Ishikawa (cell line): ENCODE measurements around the gene PMIS2.

Source experiments
- CEBPB ChIP-seq: IDR thresholded peaks from 2 replicates; pipeline ENCODE4 v1.6.1; 2012
- CREB1 ChIP-seq: IDR thresholded peaks from 2 replicates; pipeline ENCODE4 v1.6.1; 2012; ENCODE audit warnings: low read depth
- EGR1 ChIP-seq: IDR thresholded peaks from 2 replicates; pipeline ENCODE4 v1.6.1; 2012
- EP300 ChIP-seq: IDR thresholded peaks from 2 replicates; pipeline ENCODE4 v1.6.1; 2012; ENCODE audit warnings: borderline replicate concordance
- FOXM1 ChIP-seq: IDR thresholded peaks from 2 replicates; pipeline ENCODE4 v1.6.1; 2012; ENCODE audit warnings: low read depth, borderline replicate concordance
- NFIC ChIP-seq: IDR thresholded peaks from 2 replicates; pipeline ENCODE4 v1.6.1; 2012
- RAD21 ChIP-seq: IDR thresholded peaks from 2 replicates; pipeline ENCODE4 v1.6.1; 2012; ENCODE audit warnings: low read depth
- TAF1 ChIP-seq: IDR thresholded peaks from 2 replicates; pipeline ENCODE4 v1.6.1; 2012; ENCODE audit warnings: low read depth, mild to moderate bottlenecking
- TCF12 ChIP-seq: IDR thresholded peaks from 2 replicates; pipeline ENCODE4 v1.6.1; 2012; ENCODE audit warnings: low read depth
- TEAD4 ChIP-seq: IDR thresholded peaks from 2 replicates; pipeline ENCODE4 v1.6.1; 2012
- USF1 ChIP-seq: IDR thresholded peaks from 2 replicates; pipeline ENCODE4 v1.6.1; 2012
- YY1 ChIP-seq: IDR thresholded peaks from 2 replicates; pipeline ENCODE4 v1.6.1; 2012; ENCODE audit warnings: low read depth
- ZBTB7A ChIP-seq: IDR thresholded peaks from 2 replicates; pipeline ENCODE4 v1.6.1; 2012; ENCODE audit warnings: low read depth
- TF ChIP-seq, protein P1 (sequence below): IDR thresholded peaks from 2 replicates; pipeline ENCODE4 v1.6.1; 2012; ENCODE audit warnings: low read depth, mild to moderate bottlenecking
- TF ChIP-seq, protein P2 (sequence below): IDR thresholded peaks from 2 replicates; pipeline ENCODE4 v1.6.1; 2012

The PMIS2 gene

GRCh38 chr19:35615036-35615435 lies 29.1 kb downstream of the PMIS2 start:
- TF ChIP-seq RAD21 (no peak), EGR1 (no peak), TCF12 (no peak), TAF1 (no peak), NFIC (no peak), USF1 (no peak), CEBPB (no peak), YY1 (no peak), ZBTB7A (no peak), CREB1 (no peak), TEAD4 (no peak), FOXM1 (no peak)
- TF ChIP-seq, protein P1, sequence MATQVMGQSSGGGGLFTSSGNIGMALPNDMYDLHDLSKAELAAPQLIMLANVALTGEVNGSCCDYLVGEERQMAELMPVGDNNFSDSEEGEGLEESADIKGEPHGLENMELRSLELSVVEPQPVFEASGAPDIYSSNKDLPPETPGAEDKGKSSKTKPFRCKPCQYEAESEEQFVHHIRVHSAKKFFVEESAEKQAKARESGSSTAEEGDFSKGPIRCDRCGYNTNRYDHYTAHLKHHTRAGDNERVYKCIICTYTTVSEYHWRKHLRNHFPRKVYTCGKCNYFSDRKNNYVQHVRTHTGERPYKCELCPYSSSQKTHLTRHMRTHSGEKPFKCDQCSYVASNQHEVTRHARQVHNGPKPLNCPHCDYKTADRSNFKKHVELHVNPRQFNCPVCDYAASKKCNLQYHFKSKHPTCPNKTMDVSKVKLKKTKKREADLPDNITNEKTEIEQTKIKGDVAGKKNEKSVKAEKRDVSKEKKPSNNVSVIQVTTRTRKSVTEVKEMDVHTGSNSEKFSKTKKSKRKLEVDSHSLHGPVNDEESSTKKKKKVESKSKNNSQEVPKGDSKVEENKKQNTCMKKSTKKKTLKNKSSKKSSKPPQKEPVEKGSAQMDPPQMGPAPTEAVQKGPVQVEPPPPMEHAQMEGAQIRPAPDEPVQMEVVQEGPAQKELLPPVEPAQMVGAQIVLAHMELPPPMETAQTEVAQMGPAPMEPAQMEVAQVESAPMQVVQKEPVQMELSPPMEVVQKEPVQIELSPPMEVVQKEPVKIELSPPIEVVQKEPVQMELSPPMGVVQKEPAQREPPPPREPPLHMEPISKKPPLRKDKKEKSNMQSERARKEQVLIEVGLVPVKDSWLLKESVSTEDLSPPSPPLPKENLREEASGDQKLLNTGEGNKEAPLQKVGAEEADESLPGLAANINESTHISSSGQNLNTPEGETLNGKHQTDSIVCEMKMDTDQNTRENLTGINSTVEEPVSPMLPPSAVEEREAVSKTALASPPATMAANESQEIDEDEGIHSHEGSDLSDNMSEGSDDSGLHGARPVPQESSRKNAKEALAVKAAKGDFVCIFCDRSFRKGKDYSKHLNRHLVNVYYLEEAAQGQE: no peak

GRCh38 chr19:35618857-35619256 lies 32.9 kb downstream of the PMIS2 start:
- TF ChIP-seq TAF1: no peak

DNA sequence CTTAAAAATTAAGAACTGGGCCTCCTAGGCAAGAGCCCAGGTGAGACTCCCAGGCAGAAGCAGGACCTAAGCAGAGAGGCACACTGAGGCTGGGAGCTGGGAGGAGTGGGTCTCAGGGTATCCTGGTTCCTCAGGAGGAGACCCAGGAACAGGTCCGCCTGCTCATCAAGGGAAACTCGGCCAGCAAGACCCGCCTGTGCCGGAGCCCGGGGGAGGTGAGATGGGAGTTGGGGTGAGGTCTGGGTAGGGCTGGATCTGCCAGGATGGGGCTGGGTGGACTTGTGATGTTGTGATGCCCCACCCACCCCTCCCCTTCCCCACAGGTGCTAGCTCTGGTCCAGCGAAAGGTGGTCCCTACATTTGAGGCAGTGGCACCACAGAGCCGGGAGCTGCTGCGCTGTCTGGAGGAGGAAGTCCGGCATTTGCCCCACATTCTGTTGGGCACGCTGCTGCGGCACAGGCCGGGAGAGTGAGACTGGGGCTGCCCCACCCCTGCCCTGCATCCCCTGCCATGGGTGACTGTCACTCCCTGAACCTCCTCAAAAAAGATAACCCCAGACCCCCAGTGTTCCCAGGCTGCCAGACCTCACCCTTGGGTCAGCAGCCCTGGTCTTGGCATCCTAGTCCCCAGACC lies 33.4 kb downstream of the PMIS2 start:
- TF ChIP-seq, protein P2, sequence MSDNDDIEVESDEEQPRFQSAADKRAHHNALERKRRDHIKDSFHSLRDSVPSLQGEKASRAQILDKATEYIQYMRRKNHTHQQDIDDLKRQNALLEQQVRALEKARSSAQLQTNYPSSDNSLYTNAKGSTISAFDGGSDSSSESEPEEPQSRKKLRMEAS: no peak
- TF ChIP-seq, protein P1: no peak
- no peak for TF ChIP-seq NFIC
- no peak for TF ChIP-seq ZBTB7A
- TF ChIP-seq TCF12: no peak
- TF ChIP-seq FOXM1: no peak
- no peak for TF ChIP-seq CREB1
- TF ChIP-seq EGR1: no peak
- TF ChIP-seq USF1: no peak
- no peak for TF ChIP-seq RAD21
- TF ChIP-seq YY1: no peak
- TF ChIP-seq TEAD4: no peak
- TF ChIP-seq EP300: no peak
- TF ChIP-seq CEBPB: no peak
- no peak for TF ChIP-seq TAF1

DNA sequence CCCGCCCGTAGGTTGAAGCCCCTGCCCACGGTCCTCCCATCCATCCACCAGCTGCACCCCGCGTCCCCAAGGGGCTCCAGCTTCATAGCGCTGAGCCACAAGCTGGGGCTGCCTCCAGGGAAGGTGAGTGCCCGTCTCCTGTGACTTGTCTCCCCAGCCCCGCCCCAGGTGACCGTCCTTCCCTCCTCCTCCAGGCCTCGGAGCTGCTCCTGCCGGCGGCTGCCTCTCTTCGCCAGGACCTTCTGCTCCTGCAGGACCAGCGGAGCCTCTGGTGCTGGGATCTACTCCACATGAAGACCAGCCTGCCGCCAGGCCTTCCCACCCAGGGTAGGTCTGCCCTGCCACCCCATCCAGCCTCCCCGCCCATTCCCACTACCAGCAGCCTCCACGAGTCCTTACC lies 34.0 kb downstream of the PMIS2 start:
- TF ChIP-seq YY1 (no peak), USF1 (no peak), RAD21 (no peak), TEAD4 (no peak), FOXM1 (no peak)
- TF ChIP-seq, protein P1: no peak

GRCh38 chr19:35621708-35622107 lies 35.7 kb downstream of the PMIS2 start:
- TF ChIP-seq CEBPB (no peak), ZBTB7A (no peak)
